ENCODE results near the gene TFF3. TPM values are rescaled to one million over a fixed set of nuclear protein-coding genes. Genes with fewer than 3 reads are reported as not detected.

TFF3 gene
- total RNA-seq, 4 donors from 2014 or later, result 178 to 1,063 (median 636) TPM

DNA sequence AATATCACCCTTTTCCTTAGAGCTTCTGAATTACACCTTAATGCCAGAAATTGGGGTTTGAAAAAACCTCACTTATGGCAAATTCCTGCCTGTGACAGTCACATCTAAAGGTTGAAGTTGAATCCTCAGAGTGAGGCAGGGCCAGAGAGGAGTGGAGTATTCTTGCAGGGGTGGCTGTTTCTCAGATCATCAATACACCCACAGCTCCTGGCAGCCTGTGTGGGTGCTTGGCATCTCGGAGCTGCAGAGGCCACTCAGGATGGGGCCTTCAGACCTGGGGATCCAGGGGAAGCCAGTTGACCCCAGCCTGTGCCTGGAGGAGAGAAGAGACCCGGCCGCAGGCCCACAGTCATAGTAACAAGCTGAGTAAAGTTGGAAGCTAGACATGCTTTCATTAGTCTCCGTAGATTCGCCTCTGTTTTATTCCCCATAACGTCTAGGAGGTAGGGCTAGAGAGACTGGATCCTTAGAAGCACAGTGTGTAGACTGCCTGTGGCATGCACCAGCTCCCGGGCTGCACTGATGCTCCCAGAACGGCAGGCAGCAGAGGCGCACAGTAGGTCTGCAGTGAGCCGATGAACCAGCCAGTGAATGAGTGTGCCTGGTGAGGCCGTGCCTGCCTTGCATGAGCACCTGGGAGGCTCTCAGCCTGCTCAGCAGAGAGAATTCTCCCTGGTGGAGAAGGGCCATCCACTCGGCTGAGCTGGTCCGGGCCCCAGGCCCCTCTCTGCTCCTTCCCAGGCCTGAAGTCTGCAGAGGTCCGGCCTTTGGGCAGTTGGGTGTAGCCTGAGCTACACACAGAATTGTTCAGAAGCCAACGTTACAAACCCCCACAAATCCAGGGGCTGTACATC lies 42.9 kb downstream of the TFF3 start:
- H3K36me3 ChIP-seq, result peaks cover 0 to 32% (median 0%) of the 10 kb centered on the region in 3 donors
- no peak overlapping the region for H3K27ac ChIP-seq
- H3K27me3 ChIP-seq, result no peaks in the 10 kb centered on the region
- no peak for TF ChIP-seq POLR2A (IDR thresholded peaks at IDR 0.05)
- TF ChIP-seq, protein P1, sequence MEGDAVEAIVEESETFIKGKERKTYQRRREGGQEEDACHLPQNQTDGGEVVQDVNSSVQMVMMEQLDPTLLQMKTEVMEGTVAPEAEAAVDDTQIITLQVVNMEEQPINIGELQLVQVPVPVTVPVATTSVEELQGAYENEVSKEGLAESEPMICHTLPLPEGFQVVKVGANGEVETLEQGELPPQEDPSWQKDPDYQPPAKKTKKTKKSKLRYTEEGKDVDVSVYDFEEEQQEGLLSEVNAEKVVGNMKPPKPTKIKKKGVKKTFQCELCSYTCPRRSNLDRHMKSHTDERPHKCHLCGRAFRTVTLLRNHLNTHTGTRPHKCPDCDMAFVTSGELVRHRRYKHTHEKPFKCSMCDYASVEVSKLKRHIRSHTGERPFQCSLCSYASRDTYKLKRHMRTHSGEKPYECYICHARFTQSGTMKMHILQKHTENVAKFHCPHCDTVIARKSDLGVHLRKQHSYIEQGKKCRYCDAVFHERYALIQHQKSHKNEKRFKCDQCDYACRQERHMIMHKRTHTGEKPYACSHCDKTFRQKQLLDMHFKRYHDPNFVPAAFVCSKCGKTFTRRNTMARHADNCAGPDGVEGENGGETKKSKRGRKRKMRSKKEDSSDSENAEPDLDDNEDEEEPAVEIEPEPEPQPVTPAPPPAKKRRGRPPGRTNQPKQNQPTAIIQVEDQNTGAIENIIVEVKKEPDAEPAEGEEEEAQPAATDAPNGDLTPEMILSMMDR (IDR thresholded peaks at IDR 0.05), result no peak
- H3K9me3 ChIP-seq, result no peaks in the 10 kb centered on the region
- no peak overlapping the region for H3K4me3 ChIP-seq
- DNase-seq, result no peak
- peaks cover 0 to 4% (median 0%) of the 10 kb centered on the region in 4 donors for H3K4me1 ChIP-seq

DNA sequence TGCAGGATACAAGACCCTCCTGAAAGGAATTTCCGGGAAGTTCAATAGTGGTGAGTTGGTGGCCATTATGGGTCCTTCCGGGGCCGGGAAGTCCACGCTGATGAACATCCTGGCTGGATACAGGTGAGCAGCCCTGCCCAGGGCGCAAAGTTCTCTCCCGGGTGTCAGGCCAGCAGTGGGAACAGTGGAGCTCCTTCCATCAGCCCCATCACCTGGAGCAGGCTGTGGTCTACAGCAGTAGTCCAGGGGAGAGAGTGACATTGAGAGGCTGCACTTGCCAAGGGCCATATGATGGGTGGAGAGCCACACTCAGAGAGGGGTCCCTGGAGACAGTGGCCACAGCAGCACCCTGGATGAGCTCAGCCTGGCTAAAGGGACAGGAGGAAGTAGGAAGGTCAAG lies 44.1 kb downstream of the TFF3 start:
- H3K9me3 ChIP-seq, result no peaks in the 10 kb centered on the region
- no peaks in the 10 kb centered on the region for H3K27me3 ChIP-seq
- no peak for DNase-seq
- H3K27ac ChIP-seq, result no peak overlapping the region
- peaks cover 0 to 4% (median 0%) of the 10 kb centered on the region in 4 donors for H3K4me1 ChIP-seq
- no peak overlapping the region for H3K4me3 ChIP-seq
- TF ChIP-seq, protein P1 (IDR thresholded peaks at IDR 0.05), result no peak
- TF ChIP-seq POLR2A (IDR thresholded peaks at IDR 0.05), result no peak
- peaks cover 0 to 24% (median 0%) of the 10 kb centered on the region in 3 donors for H3K36me3 ChIP-seq

DNA sequence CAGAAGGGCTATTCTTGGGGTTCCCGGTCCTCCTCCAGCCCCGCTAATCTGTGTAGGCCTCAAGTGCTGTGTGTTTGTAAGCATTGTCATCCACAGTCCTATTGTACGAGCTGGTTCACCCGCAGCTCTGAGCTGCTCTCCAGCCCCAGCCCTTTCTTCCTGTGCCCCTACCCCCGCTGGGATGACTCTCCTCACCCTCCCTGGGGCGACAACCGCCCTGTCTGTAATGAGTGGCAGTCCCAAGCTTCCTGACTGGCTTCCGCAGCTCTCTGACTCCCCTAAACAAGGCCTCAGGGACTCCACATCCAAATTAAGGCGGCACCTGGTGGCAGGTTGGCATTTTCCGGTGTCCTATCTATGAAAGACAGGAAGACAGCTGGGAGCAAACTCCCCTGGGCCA lies 45.8 kb downstream of the TFF3 start:
- Histone ChIP-seq H3K27ac (no peak overlapping the region), H3K36me3 (peaks cover 0 to 18% (median 0%) of the 10 kb centered on the region in 3 donors), H3K4me3 (no peak overlapping the region), H3K4me1 (peaks cover 0 to 4% (median 0%) of the 10 kb centered on the region in 4 donors), H3K9me3 (no peaks in the 10 kb centered on the region), H3K27me3 (no peaks in the 10 kb centered on the region)
- DNase-seq, result no peak
- TF ChIP-seq, protein P1 (IDR thresholded peaks at IDR 0.05), result no peak
- TF ChIP-seq POLR2A (IDR thresholded peaks at IDR 0.05), result no peak

DNA sequence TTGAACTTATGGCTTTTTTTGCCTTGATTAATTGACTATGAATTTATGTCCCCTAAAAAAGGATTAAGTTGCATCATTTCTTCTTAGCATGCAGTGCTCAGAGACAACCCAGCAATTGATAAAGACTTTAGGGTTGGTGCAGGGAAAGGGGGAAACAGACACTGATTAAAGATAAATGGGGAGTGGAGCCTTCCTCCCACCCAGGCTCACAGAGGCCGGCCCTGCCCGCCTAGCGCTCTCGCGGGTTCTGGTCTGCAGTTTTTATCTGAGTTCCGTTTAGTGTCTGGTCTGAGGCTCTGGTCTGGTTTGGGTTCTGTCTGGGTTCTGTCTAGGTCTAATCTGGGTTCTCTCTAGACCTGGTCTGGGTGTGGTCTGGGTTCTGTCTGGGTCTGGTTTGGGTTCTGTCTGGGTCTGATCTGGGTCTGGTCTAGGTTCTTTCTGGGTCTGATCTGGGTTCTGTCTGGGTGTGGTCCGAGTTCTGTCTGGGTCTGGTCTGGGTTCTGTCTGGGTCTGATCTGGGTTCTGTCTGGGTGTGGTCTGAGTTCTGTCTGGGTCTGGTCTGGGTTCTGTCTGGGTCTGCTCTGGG lies 48.1 kb downstream of the TFF3 start:
- Histone ChIP-seq H3K9me3 (no peaks in the 10 kb centered on the region), H3K36me3 (peaks cover 0 to under 1% (median 0%) of the 10 kb centered on the region in 3 donors)
- no peak for TF ChIP-seq POLR2A (IDR thresholded peaks at IDR 0.05)
- TF ChIP-seq, protein P1 (IDR thresholded peaks at IDR 0.05), result no peak

DNA sequence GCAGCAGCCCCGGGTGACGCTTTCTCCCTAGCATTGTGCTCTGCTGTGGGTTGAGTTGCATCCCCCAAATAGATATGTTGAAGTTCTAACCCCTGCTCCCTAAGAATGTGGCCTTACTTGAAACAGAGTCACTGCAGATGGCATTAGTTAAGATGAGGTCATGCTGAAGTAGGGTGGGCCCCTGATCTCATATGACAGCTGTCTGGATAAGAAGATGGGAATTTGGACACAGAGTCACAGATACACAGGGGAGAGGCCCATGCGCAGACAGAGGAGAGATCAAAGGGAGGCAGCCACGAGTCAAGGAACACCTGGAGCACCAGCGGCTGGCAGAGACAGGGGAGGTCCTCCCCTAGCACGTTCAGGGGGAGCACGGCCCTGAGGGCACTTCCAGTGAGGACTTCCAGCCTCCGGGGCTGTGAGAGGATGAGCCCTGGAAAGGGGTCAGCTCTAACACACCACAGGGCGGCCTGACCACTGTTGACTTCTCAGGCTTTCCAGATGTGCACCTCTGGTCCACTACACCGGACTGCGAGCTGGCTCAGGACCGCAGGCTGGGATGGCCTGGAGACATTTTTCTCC lies 49.9 kb downstream of the TFF3 start:
- TF ChIP-seq, protein P1 (IDR thresholded peaks at IDR 0.05), result no peak
- no peak for TF ChIP-seq POLR2A (IDR thresholded peaks at IDR 0.05)
- Histone ChIP-seq H3K9me3 (no peaks in the 10 kb centered on the region), H3K27ac (no peak overlapping the region), H3K27me3 (no peaks in the 10 kb centered on the region), H3K36me3 (no peaks in the 10 kb centered on the region), H3K4me3 (no peak overlapping the region), H3K4me1 (peaks cover 0 to 7% (median 2%) of the 10 kb centered on the region in 4 donors)
- no peak for DNase-seq

More for the DNA sequence above, 48.1 kb downstream of the TFF3 start:
- H3K4me1 ChIP-seq, result peaks cover 0 to 4% (median 1%) of the 10 kb centered on the region in 4 donors
- DNase-seq, result no peak
- no peak overlapping the region for H3K4me3 ChIP-seq
- H3K27me3 ChIP-seq, result no peaks in the 10 kb centered on the region
- H3K27ac ChIP-seq, result no peak overlapping the region

Data from Peyer's patch (tissue), 4 donors.